ENCODE results near the gene NRXN3.

NRXN3 gene

GRCh38 chr14:79379266-79379665 is 1209.1 kb downstream of the NRXN3 start:
- 84 to 91% methylated on average over 2 to 3 of the region's 5 CpGs for WGBS, 2 experiments (ENCODE audit: insufficient coverage in 2 of 2)

GRCh38 chr14:79383031-79383430 is 1212.9 kb downstream of the NRXN3 start:
- no peaks in the 10 kb centered on the region for H3K4me1 ChIP-seq (ENCODE audit: control insufficient read depth, insufficient read depth, low read length, poor library complexity, severe bottlenecking)
- no peak overlapping the region for H3K4me3 ChIP-seq (ENCODE audit: extremely low read depth, insufficient read depth, low read length, poor library complexity, severe bottlenecking)
- H3K27ac ChIP-seq (ENCODE audit: low read depth, low read length, severe bottlenecking) = no peak overlapping the region
- H3K9me3 ChIP-seq (ENCODE audit: control insufficient read depth, low read length) = no peaks in the 10 kb centered on the region
- H3K36me3 ChIP-seq (ENCODE audit: control insufficient read depth, insufficient read depth, low read length) = no peaks in the 10 kb centered on the region

More at GRCh38 chr14:79379266-79379665, 1209.1 kb downstream of the NRXN3 start:
- Histone ChIP-seq H3K27ac (ENCODE audit: low read depth, low read length, severe bottlenecking) (no peak overlapping the region), H3K4me1 (ENCODE audit: control insufficient read depth, insufficient read depth, low read length, poor library complexity, severe bottlenecking) (no peaks in the 10 kb centered on the region), H3K4me3 (ENCODE audit: extremely low read depth, insufficient read depth, low read length, poor library complexity, severe bottlenecking) (no peak overlapping the region), H3K9me3 (ENCODE audit: control insufficient read depth, low read length) (no peaks in the 10 kb centered on the region), H3K36me3 (ENCODE audit: control insufficient read depth, insufficient read depth, low read length) (no peaks in the 10 kb centered on the region)

DNA sequence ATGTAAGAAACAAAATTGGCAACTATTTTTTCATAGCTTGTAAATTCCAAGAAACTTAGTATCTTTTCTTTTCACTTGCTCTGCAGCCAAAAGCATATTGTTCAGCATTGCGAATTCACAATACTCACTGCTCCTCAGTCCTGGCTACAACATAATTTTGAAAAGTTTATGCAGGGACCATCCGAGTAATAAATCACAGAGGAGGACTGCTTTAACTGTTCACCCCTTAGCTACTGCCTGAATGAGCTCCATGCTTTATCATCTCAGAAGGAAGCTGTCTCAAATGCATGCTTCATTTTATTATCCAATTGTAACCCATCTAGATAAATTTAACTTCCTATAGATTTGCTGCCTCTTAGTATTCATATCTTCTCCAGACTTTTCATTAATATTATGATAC is 1213.3 kb downstream of the NRXN3 start:
- 94% methylated on average over 2 of the region's 2 CpGs for WGBS, 2 experiments (ENCODE audit: insufficient coverage in 2 of 2)
- Histone ChIP-seq H3K4me1 (ENCODE audit: control insufficient read depth, insufficient read depth, low read length, poor library complexity, severe bottlenecking) (no peaks in the 10 kb centered on the region), H3K27ac (ENCODE audit: low read depth, low read length, severe bottlenecking) (no peak overlapping the region), H3K4me3 (ENCODE audit: extremely low read depth, insufficient read depth, low read length, poor library complexity, severe bottlenecking) (no peak overlapping the region), H3K36me3 (ENCODE audit: control insufficient read depth, insufficient read depth, low read length) (no peaks in the 10 kb centered on the region), H3K9me3 (ENCODE audit: control insufficient read depth, low read length) (no peaks in the 10 kb centered on the region)

GRCh38 chr14:79395061-79395460 is 1224.9 kb downstream of the NRXN3 start:
- Histone ChIP-seq H3K27ac (ENCODE audit: low read depth, low read length, severe bottlenecking) (no peak overlapping the region), H3K9me3 (ENCODE audit: control insufficient read depth, low read length) (peaks cover 2% of the 10 kb centered on the region), H3K4me3 (ENCODE audit: extremely low read depth, insufficient read depth, low read length, poor library complexity, severe bottlenecking) (no peak overlapping the region)

GRCh38 chr14:79404874-79405511 is 1234.8 kb downstream of the NRXN3 start:
- Histone ChIP-seq H3K36me3 (ENCODE audit: control insufficient read depth, insufficient read depth, low read length) (no peaks in the 10 kb centered on the region), H3K9me3 (ENCODE audit: control insufficient read depth, low read length) (peaks cover 9% of the 10 kb centered on the region), H3K27ac (ENCODE audit: low read depth, low read length, severe bottlenecking) (no peak overlapping the region), H3K4me1 (ENCODE audit: control insufficient read depth, insufficient read depth, low read length, poor library complexity, severe bottlenecking) (no peaks in the 10 kb centered on the region), H3K4me3 (ENCODE audit: extremely low read depth, insufficient read depth, low read length, poor library complexity, severe bottlenecking) (no peak overlapping the region)
- WGBS, 2 experiments (ENCODE audit: insufficient coverage in 2 of 2) = 92 to 96% methylated on average over 3 to 4 of the region's 6 CpGs

More at GRCh38 chr14:79395061-79395460, 1224.9 kb downstream of the NRXN3 start:
- no peaks in the 10 kb centered on the region for H3K4me1 ChIP-seq (ENCODE audit: control insufficient read depth, insufficient read depth, low read length, poor library complexity, severe bottlenecking)
- no peaks in the 10 kb centered on the region for H3K36me3 ChIP-seq (ENCODE audit: control insufficient read depth, insufficient read depth, low read length)

DNA sequence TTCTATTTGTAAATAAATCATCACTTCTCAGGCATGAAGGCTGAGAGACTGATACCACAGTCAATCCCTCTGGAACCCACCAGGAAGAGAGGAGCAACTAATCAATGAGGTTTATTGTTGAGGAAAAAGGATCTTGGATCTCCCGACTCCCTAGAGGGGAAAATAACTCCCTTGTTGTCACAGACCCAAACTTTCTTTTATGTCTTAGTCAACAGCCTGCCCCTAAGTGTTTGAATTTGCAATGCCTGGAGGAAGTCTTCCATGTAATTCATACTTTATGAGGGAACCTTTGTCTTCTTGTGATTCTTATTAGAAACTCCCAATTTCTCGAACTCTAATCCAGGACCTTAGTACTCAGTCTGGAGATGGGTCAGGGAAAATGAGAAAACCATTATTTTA is 1235.3 kb downstream of the NRXN3 start:
- no peak overlapping the region for H3K27ac ChIP-seq (ENCODE audit: low read depth, low read length, severe bottlenecking)
- WGBS, 2 experiments (ENCODE audit: insufficient coverage in 2 of 2) = no CpG with 5 or more reads among the region's 2 CpGs
- no peaks in the 10 kb centered on the region for H3K36me3 ChIP-seq (ENCODE audit: control insufficient read depth, insufficient read depth, low read length)
- H3K9me3 ChIP-seq (ENCODE audit: control insufficient read depth, low read length) = peaks cover 4% of the 10 kb centered on the region
- H3K4me1 ChIP-seq (ENCODE audit: control insufficient read depth, insufficient read depth, low read length, poor library complexity, severe bottlenecking) = no peaks in the 10 kb centered on the region
- no peak overlapping the region for H3K4me3 ChIP-seq (ENCODE audit: extremely low read depth, insufficient read depth, low read length, poor library complexity, severe bottlenecking)

DNA sequence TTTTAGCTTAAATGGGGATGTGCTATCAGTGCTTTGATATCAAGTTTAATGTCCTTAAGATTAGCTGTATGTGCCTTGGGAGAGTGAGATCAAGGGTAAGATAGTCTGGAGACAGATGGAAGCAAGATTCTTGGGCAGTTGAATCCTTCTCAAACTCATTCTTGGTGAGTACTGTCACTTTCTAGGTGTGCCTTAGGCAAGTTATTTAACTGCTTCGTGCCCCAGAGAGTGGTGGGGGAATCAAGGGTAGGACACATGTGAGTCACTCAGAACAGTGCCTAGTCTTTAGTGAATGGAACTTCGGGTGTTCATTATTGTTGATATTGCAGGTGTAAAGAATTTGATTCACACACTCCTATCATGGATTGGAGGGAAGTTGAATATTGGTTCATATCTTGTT is 1237.4 kb downstream of the NRXN3 start:
- Histone ChIP-seq H3K4me1 (ENCODE audit: control insufficient read depth, insufficient read depth, low read length, poor library complexity, severe bottlenecking) (no peaks in the 10 kb centered on the region), H3K4me3 (ENCODE audit: extremely low read depth, insufficient read depth, low read length, poor library complexity, severe bottlenecking) (no peak overlapping the region), H3K27ac (ENCODE audit: low read depth, low read length, severe bottlenecking) (no peak overlapping the region), H3K9me3 (ENCODE audit: control insufficient read depth, low read length) (no peaks in the 10 kb centered on the region), H3K36me3 (ENCODE audit: control insufficient read depth, insufficient read depth, low read length) (no peaks in the 10 kb centered on the region)
- 33 to 100% methylated on average over 1 of the region's 2 CpGs for WGBS, 2 experiments (ENCODE audit: insufficient coverage in 2 of 2)

GRCh38 chr14:79408696-79409095 is 1238.5 kb downstream of the NRXN3 start:
- H3K27ac ChIP-seq (ENCODE audit: low read depth, low read length, severe bottlenecking) = no peak overlapping the region
- no peaks in the 10 kb centered on the region for H3K4me1 ChIP-seq (ENCODE audit: control insufficient read depth, insufficient read depth, low read length, poor library complexity, severe bottlenecking)
- no peaks in the 10 kb centered on the region for H3K9me3 ChIP-seq (ENCODE audit: control insufficient read depth, low read length)
- no peak overlapping the region for H3K4me3 ChIP-seq (ENCODE audit: extremely low read depth, insufficient read depth, low read length, poor library complexity, severe bottlenecking)
- WGBS, 2 experiments (ENCODE audit: insufficient coverage in 2 of 2) = 71 to 80% methylated on average over 1 of the region's 1 CpG
- no peaks in the 10 kb centered on the region for H3K36me3 ChIP-seq (ENCODE audit: control insufficient read depth, insufficient read depth, low read length)

DNA sequence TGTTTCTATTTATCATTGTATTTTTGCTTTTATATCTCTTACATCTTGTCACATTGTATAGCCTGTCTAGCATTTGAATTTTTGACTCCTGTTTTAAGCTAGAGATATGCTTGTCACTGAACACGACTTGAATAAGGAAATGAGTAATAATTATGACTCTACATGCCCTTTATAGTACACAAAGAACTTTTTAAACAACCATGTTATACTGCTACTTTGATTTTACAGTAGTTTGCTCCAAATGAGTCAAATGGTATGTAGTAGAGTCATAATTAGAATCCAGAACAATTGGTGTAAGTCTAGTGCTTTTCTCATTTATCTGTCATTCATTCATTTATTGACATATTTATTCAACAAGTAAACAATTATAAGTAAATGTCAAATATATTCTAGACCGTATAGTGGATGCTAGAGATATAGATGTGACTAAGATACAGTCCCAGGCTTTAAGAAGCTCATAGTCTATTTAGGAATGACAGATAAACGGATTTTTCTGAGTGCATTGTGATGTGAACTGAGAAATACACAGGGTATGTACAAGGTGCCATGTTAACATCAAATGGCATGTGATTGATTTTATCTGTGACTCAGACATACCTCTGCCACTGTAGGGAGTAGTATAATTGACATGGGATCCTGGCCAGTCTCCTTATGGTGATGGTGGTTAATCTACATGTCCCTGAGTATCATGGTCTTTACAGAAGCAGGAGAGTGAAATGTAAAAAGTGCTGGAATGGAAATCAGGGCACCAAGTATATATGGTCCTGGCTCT is 1241.4 kb downstream of the NRXN3 start:
- WGBS, 2 experiments (ENCODE audit: insufficient coverage in 2 of 2) = 69 to 83% methylated on average over 2 of the region's 3 CpGs
- H3K4me1 ChIP-seq (ENCODE audit: control insufficient read depth, insufficient read depth, low read length, poor library complexity, severe bottlenecking) = no peaks in the 10 kb centered on the region
- no peaks in the 10 kb centered on the region for H3K9me3 ChIP-seq (ENCODE audit: control insufficient read depth, low read length)
- no peaks in the 10 kb centered on the region for H3K36me3 ChIP-seq (ENCODE audit: control insufficient read depth, insufficient read depth, low read length)
- no peak overlapping the region for H3K4me3 ChIP-seq (ENCODE audit: extremely low read depth, insufficient read depth, low read length, poor library complexity, severe bottlenecking)
- H3K27ac ChIP-seq (ENCODE audit: low read depth, low read length, severe bottlenecking) = no peak overlapping the region

- H3K4me3 ChIP-seq (ENCODE audit: extremely low read depth, insufficient read depth, low read length, poor library complexity, severe bottlenecking) = no peak overlapping the region
- H3K9me3 ChIP-seq (ENCODE audit: control insufficient read depth, low read length) = no peaks in the 10 kb centered on the region
- H3K27ac ChIP-seq (ENCODE audit: low read depth, low read length, severe bottlenecking) = no peak overlapping the region
- WGBS, 2 experiments (ENCODE audit: insufficient coverage in 2 of 2) = 80% methylated on average over 1 of the region's 2 CpGs; no CpG with 5 or more reads in 1 of the 2 experiments
- no peaks in the 10 kb centered on the region for H3K36me3 ChIP-seq (ENCODE audit: control insufficient read depth, insufficient read depth, low read length)
- H3K4me1 ChIP-seq (ENCODE audit: control insufficient read depth, insufficient read depth, low read length, poor library complexity, severe bottlenecking) = no peaks in the 10 kb centered on the region
Measured at GRCh38 chr14:79412822-79413221, 1242.6 kb downstream of the NRXN3 start.

GRCh38 chr14:79413734-79414428 is 1243.7 kb downstream of the NRXN3 start:
- 97% methylated on average over 3 of the region's 4 CpGs; no CpG with 5 or more reads in 1 of the 2 experiments for WGBS, 2 experiments (ENCODE audit: insufficient coverage in 2 of 2)
- Histone ChIP-seq H3K4me3 (ENCODE audit: extremely low read depth, insufficient read depth, low read length, poor library complexity, severe bottlenecking) (no peak overlapping the region), H3K4me1 (ENCODE audit: control insufficient read depth, insufficient read depth, low read length, poor library complexity, severe bottlenecking) (no peaks in the 10 kb centered on the region), H3K9me3 (ENCODE audit: control insufficient read depth, low read length) (no peaks in the 10 kb centered on the region), H3K36me3 (ENCODE audit: control insufficient read depth, insufficient read depth, low read length) (no peaks in the 10 kb centered on the region), H3K27ac (ENCODE audit: low read depth, low read length, severe bottlenecking) (no peak overlapping the region)

Measured in mesodermal cell (in vitro differentiated cells).